NCI-H187 treated with DMSO at 0.1 percent for 48 hours (cell line): ENCODE measurements around the gene BICRA.
A peak's percentile ranks its signal among the peaks of the same experiment; 100 is the strongest.

Experiments used
- DNase-seq: peaks from one replicate; lab custom pipeline; 2025; lab: John Stamatoyannopoulos, UW

BICRA gene

GRCh38 chr19:47601180-47601904, 7.6 kb upstream of the BICRA start:
- no peak for DNase-seq

- DNase-seq: no peak
Measured at GRCh38 chr19:47603706-47604565, 5.0 kb upstream of the BICRA start.

GRCh38 chr19:47607564-47608073, 1.3 kb upstream of the BICRA start:
- DNase-seq: no peak

GRCh38 chr19:47608074-47608918, 638 bp upstream of the BICRA start:
- DNase-seq: peak; percentile 14

- no peak for DNase-seq
Measured at GRCh38 chr19:47609906-47610894, 1.3 kb downstream of the BICRA start.

GRCh38 chr19:47610902-47611301, 2.0 kb downstream of the BICRA start:
- DNase-seq: no peak

- DNase-seq: no peak
Measured at GRCh38 chr19:47613165-47614020, 4.5 kb downstream of the BICRA start.

GRCh38 chr19:47614021-47614295, 5.0 kb downstream of the BICRA start:
- DNase-seq: no peak

GRCh38 chr19:47614559-47614958, 5.6 kb downstream of the BICRA start:
- no peak for DNase-seq

- DNase-seq: no peak
Measured at GRCh38 chr19:47615230-47615629, 6.3 kb downstream of the BICRA start.

- no peak for DNase-seq
Measured at GRCh38 chr19:47615714-47616113, 6.8 kb downstream of the BICRA start.

GRCh38 chr19:47618771-47619170, 9.8 kb downstream of the BICRA start:
- no peak for DNase-seq

GRCh38 chr19:47619763-47620162, 10.8 kb downstream of the BICRA start:
- no peak for DNase-seq

GRCh38 chr19:47623151-47623920, 14.4 kb downstream of the BICRA start:
- DNase-seq: no peak

- DNase-seq: no peak
Measured at GRCh38 chr19:47623921-47624391, 15.0 kb downstream of the BICRA start.

- DNase-seq: no peak
Measured at GRCh38 chr19:47625650-47626049, 16.7 kb downstream of the BICRA start.

GRCh38 chr19:47626238-47626637, 17.3 kb downstream of the BICRA start:
- DNase-seq: no peak

GRCh38 chr19:47628078-47628771, 19.3 kb downstream of the BICRA start:
- no peak for DNase-seq

- DNase-seq: no peak
Measured at GRCh38 chr19:47630594-47630993, 21.7 kb downstream of the BICRA start.
